ENCODE results near the gene ARL4C. TPM values are rescaled to one million over a fixed set of nuclear protein-coding genes. Genes with fewer than 3 reads are reported as not detected.

ARL4C gene
- total and polyA plus RNA-seq, 2 of the 8 experiments (the other 6 are each of a cell fraction or from before 2014, with no cell fraction given), result 7.0 to 16.9 TPM

DNA sequence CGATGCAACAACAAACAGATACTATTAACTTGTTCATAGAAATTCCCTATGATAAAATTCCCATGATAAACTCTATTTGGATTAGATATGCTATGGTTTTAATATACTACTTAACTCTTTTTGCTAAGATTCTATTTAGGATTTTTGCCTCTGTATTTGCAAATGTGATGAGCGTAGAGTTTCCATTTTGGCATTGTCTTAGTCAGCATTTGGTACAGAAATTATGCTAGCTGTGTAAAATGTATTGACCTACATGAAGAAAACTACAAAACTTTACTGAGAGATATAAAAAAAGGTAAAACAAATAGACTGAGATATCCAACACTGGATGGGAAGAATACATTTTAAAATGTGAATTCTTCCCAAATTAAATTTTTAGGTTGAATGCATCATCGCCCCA is 29.8 kb upstream of the ARL4C start:
- H3K23ac ChIP-seq (ENCODE audit: insufficient read length), result no peak overlapping the region
- no peaks in the 10 kb centered on the region for H3K23me2 ChIP-seq (ENCODE audit: low read depth, low read length)
- H4K5ac ChIP-seq (ENCODE audit: insufficient read length, low read depth, low read length), result no peak overlapping the region
- H2BK20ac ChIP-seq (ENCODE audit: low read length), result no peak overlapping the region
- TF ChIP-seq POLR2AphosphoS5 (IDR thresholded peaks at IDR 0.05; ENCODE audit: low read depth, low read length), result no peak
- TF ChIP-seq CHD1 (IDR thresholded peaks at IDR 0.05; ENCODE audit: low read depth, low read length), result no peak
- TF ChIP-seq KDM5A (IDR thresholded peaks at IDR 0.05; ENCODE audit: low read length), result no peak
- TF ChIP-seq SIX5 (IDR thresholded peaks at IDR 0.05; ENCODE audit: low read depth, low read length), result no peak
- no peak for TF ChIP-seq ATF3 (IDR thresholded peaks at IDR 0.05; ENCODE audit: insufficient read depth, low read depth, low read length)
- no peak for TF ChIP-seq NRF1 (IDR thresholded peaks at IDR 0.05; ENCODE audit: low read depth, low read length)
- no peak for TF ChIP-seq CBX5 (IDR thresholded peaks at IDR 0.05; ENCODE audit: low read depth, low read length)
- no peak for TF ChIP-seq POU5F1 (IDR thresholded peaks at IDR 0.05; ENCODE audit: low read depth, low read length)
- TF ChIP-seq GTF2F1 (IDR thresholded peaks at IDR 0.05; ENCODE audit: borderline replicate concordance, low read depth, low read length), result no peak
- no peak for TF ChIP-seq SAP30 (IDR thresholded peaks at IDR 0.05; ENCODE audit: insufficient read depth, insufficient replicate concordance, low read length)
- no peak for TF ChIP-seq HDAC6 (IDR thresholded peaks at IDR 0.05; ENCODE audit: low read depth, low read length)
- no peak for TF ChIP-seq ASH2L (IDR thresholded peaks at IDR 0.05; ENCODE audit: low read length)
- TF ChIP-seq HDAC2 (IDR thresholded peaks at IDR 0.05; ENCODE audit: borderline replicate concordance in 1 of 2, low read depth in 2 of 2, low read length in 2 of 2), result no peak
- no peak for TF ChIP-seq YY1 (IDR thresholded peaks at IDR 0.05; ENCODE audit: low read depth, low read length)
- TF ChIP-seq CREB1 (IDR thresholded peaks at IDR 0.05), result no peak
- H3K4me1 ChIP-seq (replicated peaks in 1 of 4; ENCODE audit: control insufficient read depth in 3 of 4, insufficient read depth in 4 of 4, low read length in 3 of 4), result peaks cover 0 to 12% (median 5%) of the 10 kb centered on the region in 4 experiments; a peak in 6 of 7 replicates
- H3K27me3 ChIP-seq (replicated peaks in 1 of 4; ENCODE audit: control insufficient read depth in 3 of 4, extremely low read depth in 1 of 4, insufficient read depth in 3 of 4, low read length in 3 of 4), result no peaks in the 10 kb centered on the region
- H2BK15ac ChIP-seq (ENCODE audit: low read length), result no peak overlapping the region
- H3K9me3 ChIP-seq (ENCODE audit: insufficient read depth in 2 of 2, low read depth in 1 of 2, low read length in 1 of 2), result 0 out of 4 replicates have a peak, but pooled peaks cover 0 to 5% of the 10 kb centered on the region in 2 experiments
- H3K4me2 ChIP-seq (ENCODE audit: insufficient read depth in 1 of 2, low read depth in 2 of 2, low read length in 2 of 2), result no peak overlapping the region
- POLR2A ChIA-PET (ENCODE audit: partially characterized antibody), result no interaction called here
- 94% methylated on average over 3 of the region's 3 CpGs; no CpG with 5 or more reads in 1 of the 2 experiments for WGBS, 2 experiments (ENCODE audit: extremely low coverage in 1 of 2, insufficient coverage in 1 of 2, insufficient read length in 1 of 2, insufficient replicate concordance in 2 of 2, low coverage in 1 of 2, low lambda C conversion rate in 2 of 2, missing lambda C conversion rate in 1 of 2)
- H3K4ac ChIP-seq (replicated peaks; ENCODE audit: insufficient read length, low read depth, low read length), result no peak overlapping the region
- no peak overlapping the region for H2BK12ac ChIP-seq (ENCODE audit: low read depth, low read length)
- no peak overlapping the region for H3K18ac ChIP-seq (ENCODE audit: extremely low read depth, low read length)
- H2AFZ ChIP-seq (ENCODE audit: low read length), result no peak overlapping the region
- no peaks in the 10 kb centered on the region for H4K20me1 ChIP-seq (replicated peaks in 1 of 2; ENCODE audit: control insufficient read depth in 1 of 2, insufficient read depth in 2 of 2, low read length in 2 of 2)
- CTCF ChIA-PET (ENCODE audit: partially characterized antibody), result interaction anchor here (1.3 to 1.6 kb wide), 2 partner anchors 10 to 18 kb away, joined by 3 to 5 read pairs; no protein-coding TSS in a partner anchor
- H3K9ac ChIP-seq (replicated peaks in 1 of 4; ENCODE audit: extremely low read depth in 1 of 4, low read depth in 3 of 4, low read length in 3 of 4), result no peak overlapping the region
- no peak overlapping the region for H2BK5ac ChIP-seq (ENCODE audit: low read depth, low read length)
- no peak overlapping the region for H4K91ac ChIP-seq (replicated peaks; ENCODE audit: insufficient read length, low read length)
- no peak overlapping the region for H2BK120ac ChIP-seq (replicated peaks; ENCODE audit: low read depth, low read length)
- H4K8ac ChIP-seq (ENCODE audit: extremely low read depth, insufficient read depth, low read length), result no peak overlapping the region
- H3K36me3 ChIP-seq (ENCODE audit: control insufficient read depth in 2 of 4, insufficient read depth in 4 of 4, low read length in 3 of 4), result no peaks in the 10 kb centered on the region
- H3K79me2 ChIP-seq (ENCODE audit: control insufficient read depth in 1 of 2, insufficient read depth in 2 of 2, low read length in 2 of 2), result no peaks in the 10 kb centered on the region
- FAIRE-seq (no peak), DNase-seq (ENCODE audit: low read depth in 1 of 2, low spot score in 2 of 2) (no peak)
- no peak overlapping the region for H3K14ac ChIP-seq (ENCODE audit: insufficient read length)
- no peak overlapping the region for H3K56ac ChIP-seq (replicated peaks; ENCODE audit: insufficient read length, low read depth, low read length)
- H2AK5ac ChIP-seq (ENCODE audit: low read depth, low read length), result no peak overlapping the region
- no peaks in the 10 kb centered on the region for H3K79me1 ChIP-seq (ENCODE audit: low read depth, low read length)
- no peak overlapping the region for H3K27ac ChIP-seq (ENCODE audit: low read depth, low read length)
- no peak overlapping the region for H3K4me3 ChIP-seq (ENCODE audit: extremely low read depth in 1 of 4, insufficient read depth in 2 of 4, low read depth in 3 of 4, low read length in 4 of 4)
